Measurements from ENCODE around the gene ROR1. TPM values are rescaled to one million over a fixed set of nuclear protein-coding genes. Genes with fewer than 3 reads are reported as not detected.

The ROR1 gene
- polyA plus RNA-seq, 1 of the 3 experiments (the other 2 are of a cell fraction), result 4.0 TPM

- Histone ChIP-seq H4K20me1 (ENCODE audit: insufficient read depth) (no peaks in the 10 kb centered on the region), H2AFZ (ENCODE audit: low read depth) (no peak overlapping the region), H3K9me2 (no peaks in the 10 kb centered on the region), H3K27ac (ENCODE audit: low read depth in 2 of 2, low read length in 1 of 2) (no peak overlapping the region), H3K79me2 (ENCODE audit: insufficient read depth) (no peaks in the 10 kb centered on the region; the same call in 1 of the 2 replicates), H3K9ac (no peak overlapping the region), H3K4me2 (no peak overlapping the region), H3K4me1 (ENCODE audit: control insufficient read depth in 1 of 2, insufficient read depth in 2 of 2, low read depth in 1 of 2, low read length in 1 of 2) (peaks cover 6 to 19% of the 10 kb centered on the region in 2 experiments; a peak in 2 of 4 replicates), H3K9me3 (no peaks in the 10 kb centered on the region), H3F3A (replicated peaks; ENCODE audit: insufficient read depth) (no peaks in the 10 kb centered on the region), H3K4me3 (ENCODE audit: low read depth in 2 of 2, low read length in 1 of 2) (no peak overlapping the region), H3K36me3 (replicated peaks in 1 of 2; ENCODE audit: control insufficient read depth in 1 of 2, insufficient read depth in 2 of 2, low read length in 1 of 2) (no peaks in the 10 kb centered on the region), H3K27me3 (ENCODE audit: insufficient read depth) (no peaks in the 10 kb centered on the region)
- POLR2A ChIA-PET, result no interaction called here
- CTCF ChIA-PET, result interaction anchor here (1.1 to 1.7 kb wide), 5 partner anchors 9 to 325 kb away, joined by 3 to 4 read pairs (median 3); no protein-coding TSS in a partner anchor
- DNase-seq, result peak; percentile 9
- 98% methylated on average over 2 of the region's 3 CpGs for WGBS (ENCODE audit: low lambda C conversion rate)
- no peak for TF ChIP-seq SMC3 (IDR thresholded peaks at IDR 0.05; ENCODE audit: low read depth, low read length)
- TF ChIP-seq JUND (IDR thresholded peaks at IDR 0.05), result no peak
- no peak for TF ChIP-seq NFIC (IDR thresholded peaks at IDR 0.05; ENCODE audit: borderline replicate concordance)
Observed at GRCh38 chr1:63943393-63943792, 169.6 kb downstream of the ROR1 start.

DNA sequence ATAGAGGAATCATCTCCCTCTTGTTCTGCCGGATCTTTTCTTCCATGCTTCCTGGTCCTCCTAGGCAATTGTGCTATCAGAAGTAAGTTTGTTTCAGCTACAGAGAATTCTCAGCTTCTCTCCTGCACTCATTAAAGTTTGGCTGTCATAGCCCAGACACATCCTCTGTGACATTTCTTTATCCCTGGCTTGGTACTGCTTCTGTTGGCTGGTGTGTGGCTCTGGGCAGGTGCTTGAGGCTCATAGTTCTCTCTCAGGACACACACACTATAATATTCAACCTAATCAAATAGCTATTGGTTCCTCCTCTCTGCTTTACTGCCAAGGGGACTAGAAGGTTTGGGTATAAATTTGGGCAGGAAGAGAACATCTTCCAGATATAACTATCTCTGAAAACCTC lies 172.1 kb downstream of the ROR1 start:
- DNase-seq, result no peak
- Histone ChIP-seq H3K36me3 (replicated peaks in 1 of 2; ENCODE audit: control insufficient read depth in 1 of 2, insufficient read depth in 2 of 2, low read length in 1 of 2) (no peaks in the 10 kb centered on the region), H3K9me3 (no peaks in the 10 kb centered on the region), H3K27me3 (ENCODE audit: insufficient read depth) (no peaks in the 10 kb centered on the region), H4K20me1 (ENCODE audit: insufficient read depth) (no peaks in the 10 kb centered on the region), H3K79me2 (ENCODE audit: insufficient read depth) (no peaks in the 10 kb centered on the region; the same call in 1 of the 2 replicates), H3K9ac (no peak overlapping the region), H3K4me1 (ENCODE audit: control insufficient read depth in 1 of 2, insufficient read depth in 2 of 2, low read depth in 1 of 2, low read length in 1 of 2) (peaks cover 6 to 19% of the 10 kb centered on the region in 2 experiments; a peak in 2 of 4 replicates), H3K4me2 (no peak overlapping the region), H3K4me3 (ENCODE audit: low read depth in 2 of 2, low read length in 1 of 2) (no peak overlapping the region), H3F3A (replicated peaks; ENCODE audit: insufficient read depth) (no peaks in the 10 kb centered on the region), H2AFZ (ENCODE audit: low read depth) (no peak overlapping the region), H3K9me2 (no peaks in the 10 kb centered on the region), H3K27ac (ENCODE audit: low read depth in 2 of 2, low read length in 1 of 2) (no peak overlapping the region)
- ChIA-PET POLR2A (no interaction called here), CTCF (no interaction called here)
- TF ChIP-seq NRF1 (IDR thresholded peaks at IDR 0.05; ENCODE audit: low read depth, low read length) (no peak), FOSL2 (IDR thresholded peaks at IDR 0.05; ENCODE audit: borderline replicate concordance, low read depth) (no peak), GATA2 (CRISPR knock-in tag; IDR thresholded peaks at IDR 0.05) (no peak)
- 100% methylated on average over 1 of the region's 1 CpG for WGBS (ENCODE audit: low lambda C conversion rate)

DNA sequence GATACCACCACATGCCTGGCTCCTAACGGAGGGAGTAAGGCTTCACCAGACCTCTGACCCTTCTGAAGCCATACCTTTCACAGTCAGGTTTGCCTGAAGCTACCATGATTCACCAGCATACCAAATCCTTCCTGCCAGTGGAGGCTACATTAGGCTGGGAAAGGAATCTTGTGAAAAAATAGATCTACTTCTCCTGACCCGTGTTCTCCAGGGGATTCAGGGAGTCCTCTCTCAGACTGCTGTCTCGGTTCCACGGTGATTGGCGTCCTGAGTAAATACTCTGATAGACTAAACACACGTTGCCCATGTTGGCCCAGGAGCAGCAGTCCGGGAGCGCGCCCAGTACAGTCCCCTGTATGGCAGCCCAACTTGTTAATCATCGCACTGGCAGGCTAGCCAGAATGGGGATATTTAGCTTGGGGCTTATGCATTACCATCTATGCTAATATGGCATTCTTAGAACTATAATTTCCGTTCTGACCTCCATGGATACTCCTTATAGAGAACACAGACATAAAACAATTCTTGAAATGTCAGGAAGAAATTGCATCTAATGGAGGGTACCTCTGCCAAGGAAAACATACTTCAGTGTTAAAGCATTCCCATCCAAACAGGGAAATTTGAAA lies 173.2 kb downstream of the ROR1 start:
- DNase-seq, result no peak
- peak overlapping the region; percentile 11 to 42; a peak in 2 of 4 replicates for H3K27ac ChIP-seq (ENCODE audit: low read depth in 2 of 2, low read length in 1 of 2)
- 79% methylated on average over 10 of the region's 11 CpGs for WGBS (ENCODE audit: low lambda C conversion rate)
- no peaks in the 10 kb centered on the region for H4K20me1 ChIP-seq (ENCODE audit: insufficient read depth)
- no peak overlapping the region for H3K4me3 ChIP-seq (ENCODE audit: low read depth in 2 of 2, low read length in 1 of 2)
- no peak overlapping the region for H3K9ac ChIP-seq
- no peaks in the 10 kb centered on the region for H3K9me3 ChIP-seq
- POLR2A ChIA-PET, result no interaction called here
- H2AFZ ChIP-seq (ENCODE audit: low read depth), result no peak overlapping the region
- H3K79me2 ChIP-seq (ENCODE audit: insufficient read depth), result no peaks in the 10 kb centered on the region; the same call in 1 of the 2 replicates
- no peaks in the 10 kb centered on the region for H3K27me3 ChIP-seq (ENCODE audit: insufficient read depth)
- H3K4me2 ChIP-seq, result no peak overlapping the region; the same call in 1 of the 2 replicates
- H3K9me2 ChIP-seq, result no peaks in the 10 kb centered on the region
- H3K36me3 ChIP-seq (replicated peaks in 1 of 2; ENCODE audit: control insufficient read depth in 1 of 2, insufficient read depth in 2 of 2, low read length in 1 of 2), result no peaks in the 10 kb centered on the region
- CTCF ChIA-PET, result interaction anchor here (0.9 kb wide), 1 partner anchor 81 kb away, joined by 3 read pairs; no protein-coding TSS in a partner anchor
- H3K4me1 ChIP-seq (ENCODE audit: control insufficient read depth in 1 of 2, insufficient read depth in 2 of 2, low read depth in 1 of 2, low read length in 1 of 2), result peaks cover 6 to 19% of the 10 kb centered on the region in 2 experiments; a peak in 2 of 4 replicates
- TF ChIP-seq USF2 (IDR thresholded peaks at IDR 0.05; ENCODE audit: borderline replicate concordance, low read depth, low read length) (no peak), TCF12 (IDR thresholded peaks at IDR 0.05) (peak; percentile 18; the same call in 1 of the 2 replicates)
- H3F3A ChIP-seq (replicated peaks; ENCODE audit: insufficient read depth), result no peaks in the 10 kb centered on the region
